ENCODE data around the gene TC2N.

- TF ChIP-seq POLR2AphosphoS5 (IDR thresholded peaks at IDR 0.05; ENCODE audit: low read depth, low read length), result no peak
- no peak for TF ChIP-seq SIN3A (IDR thresholded peaks at IDR 0.05; ENCODE audit: borderline replicate concordance, insufficient read depth, low read length)
- TF ChIP-seq REST (IDR thresholded peaks at IDR 0.05; ENCODE audit: insufficient read depth in 1 of 2, low read depth in 2 of 2, low read length in 2 of 2), result no peak
- TF ChIP-seq TAF1 (IDR thresholded peaks at IDR 0.05; ENCODE audit: borderline replicate concordance, insufficient read depth, low read length), result no peak
Measured at GRCh38 chr14:91847693-91848092, 19.6 kb downstream of the TC2N start.

Measured in PFSK-1 (cell line).